ENCODE data around the gene SRCIN1.

The SRCIN1 gene

DNA sequence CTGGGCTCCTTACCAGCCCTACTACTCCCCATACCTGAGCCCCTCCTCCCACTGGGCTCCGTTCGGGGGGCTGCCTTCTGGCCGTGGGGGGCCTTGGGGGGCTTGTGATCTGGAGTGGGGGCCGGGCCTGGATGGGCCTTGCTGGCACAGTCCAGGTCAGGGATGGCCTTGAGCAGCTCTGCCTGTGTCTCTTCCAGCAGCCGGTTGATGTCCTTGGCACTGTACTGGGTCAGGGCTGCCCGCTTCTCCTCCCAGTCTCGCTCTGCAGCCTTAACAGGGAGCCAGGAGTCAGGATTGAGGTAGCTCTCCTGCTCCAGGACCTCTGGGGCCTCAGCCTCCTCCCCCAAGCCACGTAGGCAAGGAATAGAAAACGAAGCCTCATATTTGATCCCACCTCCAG lies 54.6 kb downstream of the SRCIN1 start:
- Histone ChIP-seq H3K79me2 (ENCODE audit: insufficient read depth, low read length) (no peaks in the 10 kb centered on the region), H3K4me2 (ENCODE audit: low read depth, low read length, poor library complexity, severe bottlenecking) (no peak overlapping the region), H3K9me3 (ENCODE audit: insufficient read depth, low read length) (no peaks in the 10 kb centered on the region), H3K27ac (ENCODE audit: low read depth, low read length) (no peak overlapping the region), H4K20me1 (ENCODE audit: low read depth, low read length) (no peaks in the 10 kb centered on the region), H2AFZ (ENCODE audit: low read depth, low read length, severe bottlenecking) (no peak overlapping the region), H3F3A (ENCODE audit: insufficient read depth) (no peaks in the 10 kb centered on the region), H3K27me3 (ENCODE audit: low read length) (no peaks in the 10 kb centered on the region), H3K4me3 (ENCODE audit: insufficient read depth, low read length, poor library complexity, severe bottlenecking) (no peak overlapping the region), H3K9me2 (replicated peaks; ENCODE audit: insufficient read depth, low read length) (no peaks in the 10 kb centered on the region), H3K9ac (ENCODE audit: low read length) (no peak overlapping the region), H3K36me3 (ENCODE audit: low read length) (no peaks in the 10 kb centered on the region)
- TF ChIP-seq, protein P1, sequence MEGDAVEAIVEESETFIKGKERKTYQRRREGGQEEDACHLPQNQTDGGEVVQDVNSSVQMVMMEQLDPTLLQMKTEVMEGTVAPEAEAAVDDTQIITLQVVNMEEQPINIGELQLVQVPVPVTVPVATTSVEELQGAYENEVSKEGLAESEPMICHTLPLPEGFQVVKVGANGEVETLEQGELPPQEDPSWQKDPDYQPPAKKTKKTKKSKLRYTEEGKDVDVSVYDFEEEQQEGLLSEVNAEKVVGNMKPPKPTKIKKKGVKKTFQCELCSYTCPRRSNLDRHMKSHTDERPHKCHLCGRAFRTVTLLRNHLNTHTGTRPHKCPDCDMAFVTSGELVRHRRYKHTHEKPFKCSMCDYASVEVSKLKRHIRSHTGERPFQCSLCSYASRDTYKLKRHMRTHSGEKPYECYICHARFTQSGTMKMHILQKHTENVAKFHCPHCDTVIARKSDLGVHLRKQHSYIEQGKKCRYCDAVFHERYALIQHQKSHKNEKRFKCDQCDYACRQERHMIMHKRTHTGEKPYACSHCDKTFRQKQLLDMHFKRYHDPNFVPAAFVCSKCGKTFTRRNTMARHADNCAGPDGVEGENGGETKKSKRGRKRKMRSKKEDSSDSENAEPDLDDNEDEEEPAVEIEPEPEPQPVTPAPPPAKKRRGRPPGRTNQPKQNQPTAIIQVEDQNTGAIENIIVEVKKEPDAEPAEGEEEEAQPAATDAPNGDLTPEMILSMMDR (IDR thresholded peaks at IDR 0.05; ENCODE audit: insufficient read depth, low read length, poor library complexity, severe bottlenecking) = no peak
- no peak for TF ChIP-seq EZH2phosphoT487 (conservative IDR thresholded peaks at IDR 0.05; ENCODE audit: low read length)

DNA sequence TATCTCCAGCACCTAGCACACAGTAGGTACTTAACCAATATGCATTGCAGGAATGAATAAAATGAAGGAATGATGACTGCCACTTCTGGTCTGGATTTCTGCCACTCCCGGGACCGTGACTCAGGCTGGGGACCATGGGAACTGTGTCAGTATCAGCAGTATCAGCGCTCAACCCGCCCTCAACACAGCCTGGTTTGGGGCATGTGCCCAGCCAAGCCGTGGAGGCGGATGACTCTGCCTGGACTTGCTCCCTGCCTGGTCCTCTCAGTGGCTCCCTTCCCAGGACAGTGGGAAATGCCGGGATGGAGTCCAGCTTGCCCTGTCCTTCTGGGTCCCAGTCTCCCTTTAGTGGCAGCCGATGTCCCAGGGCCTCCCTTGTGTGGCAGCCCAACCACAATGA lies 55.1 kb downstream of the SRCIN1 start:
- Histone ChIP-seq H4K20me1 (ENCODE audit: low read depth, low read length) (no peaks in the 10 kb centered on the region), H3K9me3 (ENCODE audit: insufficient read depth, low read length) (no peaks in the 10 kb centered on the region), H2AFZ (ENCODE audit: low read depth, low read length, severe bottlenecking) (no peak overlapping the region), H3K4me3 (ENCODE audit: insufficient read depth, low read length, poor library complexity, severe bottlenecking) (no peak overlapping the region), H3K4me2 (ENCODE audit: low read depth, low read length, poor library complexity, severe bottlenecking) (no peak overlapping the region), H3F3A (ENCODE audit: insufficient read depth) (no peaks in the 10 kb centered on the region), H3K9me2 (replicated peaks; ENCODE audit: insufficient read depth, low read length) (no peaks in the 10 kb centered on the region), H3K36me3 (ENCODE audit: low read length) (no peaks in the 10 kb centered on the region), H3K79me2 (ENCODE audit: insufficient read depth, low read length) (no peaks in the 10 kb centered on the region), H3K27me3 (ENCODE audit: low read length) (no peaks in the 10 kb centered on the region), H3K27ac (ENCODE audit: low read depth, low read length) (no peak overlapping the region), H3K9ac (ENCODE audit: low read length) (no peak overlapping the region)
- no peak for TF ChIP-seq EZH2phosphoT487 (conservative IDR thresholded peaks at IDR 0.05; ENCODE audit: low read length)
- TF ChIP-seq, protein P1 (IDR thresholded peaks at IDR 0.05; ENCODE audit: insufficient read depth, low read length, poor library complexity, severe bottlenecking) = no peak

DNA sequence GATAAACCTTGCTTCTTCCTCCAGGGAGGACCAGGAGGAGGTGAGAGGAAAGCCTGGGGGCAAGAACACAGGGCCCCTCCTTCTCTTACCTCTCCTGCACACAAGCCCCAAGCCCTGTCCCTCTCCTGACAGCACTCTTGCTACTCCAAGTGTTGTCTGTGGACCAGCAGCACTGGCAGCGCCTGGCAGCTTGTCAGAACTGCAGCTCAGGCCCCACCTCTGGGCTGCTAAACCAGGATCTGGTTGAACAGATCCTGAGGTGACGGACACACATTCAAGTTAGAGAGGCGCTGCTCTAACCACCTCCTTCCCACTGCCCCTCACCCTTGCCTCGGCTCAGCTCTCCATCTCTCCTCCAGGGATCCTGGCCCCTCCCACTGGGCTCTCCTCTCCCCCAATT lies 56.5 kb downstream of the SRCIN1 start:
- no peaks in the 10 kb centered on the region for H3K9me2 ChIP-seq (replicated peaks; ENCODE audit: insufficient read depth, low read length)
- H3K27me3 ChIP-seq (ENCODE audit: low read length) = no peaks in the 10 kb centered on the region
- H3K36me3 ChIP-seq (ENCODE audit: low read length) = no peaks in the 10 kb centered on the region
- H3K4me3 ChIP-seq (ENCODE audit: insufficient read depth, low read length, poor library complexity, severe bottlenecking) = no peak overlapping the region
- TF ChIP-seq EZH2phosphoT487 (conservative IDR thresholded peaks at IDR 0.05; ENCODE audit: low read length) = no peak
- TF ChIP-seq, protein P1 (IDR thresholded peaks at IDR 0.05; ENCODE audit: insufficient read depth, low read length, poor library complexity, severe bottlenecking) = no peak
- H3K9ac ChIP-seq (ENCODE audit: low read length) = no peak overlapping the region
- H4K20me1 ChIP-seq (ENCODE audit: low read depth, low read length) = no peaks in the 10 kb centered on the region
- H3K4me2 ChIP-seq (ENCODE audit: low read depth, low read length, poor library complexity, severe bottlenecking) = no peak overlapping the region
- H3K79me2 ChIP-seq (ENCODE audit: insufficient read depth, low read length) = no peaks in the 10 kb centered on the region
- H3K9me3 ChIP-seq (ENCODE audit: insufficient read depth, low read length) = no peaks in the 10 kb centered on the region
- no peak overlapping the region for H2AFZ ChIP-seq (ENCODE audit: low read depth, low read length, severe bottlenecking)
- no peak overlapping the region for H3K27ac ChIP-seq (ENCODE audit: low read depth, low read length)
- H3F3A ChIP-seq (ENCODE audit: insufficient read depth) = no peaks in the 10 kb centered on the region
